ENCODE results near the gene CACNB2. TPM values are rescaled to one million over a fixed set of nuclear protein-coding genes. Genes with fewer than 3 reads are reported as not detected.

The CACNB2 gene
- total and polyA plus RNA-seq, 10 of the 15 experiments (the other 5 are each of a cell fraction or from before 2014, with no cell fraction given): 0.62 to 8.1 (median 1.2) TPM

DNA sequence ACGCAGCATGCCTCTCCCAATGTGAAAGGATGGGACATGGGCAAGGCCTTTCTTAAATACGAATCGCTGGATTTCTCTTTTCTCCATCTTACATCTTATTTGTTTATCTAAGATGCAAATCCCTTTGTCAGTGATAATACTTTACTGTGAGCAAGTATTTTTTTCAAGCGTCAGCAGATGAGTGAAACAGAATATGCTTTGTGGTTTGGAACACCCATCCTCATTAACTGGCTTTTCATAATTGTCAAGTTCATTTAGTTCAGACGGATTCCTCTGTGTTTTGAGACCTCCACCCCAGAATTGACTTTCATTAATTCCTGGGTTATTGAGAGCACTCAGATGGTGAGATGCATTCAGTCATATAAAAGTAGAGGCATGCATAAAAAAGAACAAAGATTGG lies 361.4 kb downstream of the CACNB2 start:
- no TSS peak for BruUV-seq (replicated peaks)
- WGBS (ENCODE audit: insufficient coverage, insufficient replicate concordance, low lambda C conversion rate, missing lambda C conversion rate): 76% methylated on average over 5 of the region's 5 CpGs
- Histone ChIP-seq H4K20me1 (ENCODE audit: control insufficient read depth, insufficient read depth) (no peaks in the 10 kb centered on the region), H3K4me1 (ENCODE audit: control insufficient read depth, insufficient read depth, low read length) (peaks cover 3% of the 10 kb centered on the region; the same call in 1 of the 2 replicates), H2AFZ (ENCODE audit: control insufficient read depth, low read depth, low read length) (peak overlapping the region; percentile 7; the same call in 1 of the 2 replicates), H3K27ac (ENCODE audit: control insufficient read depth, insufficient read depth) (no peak overlapping the region), H3K4me2 (ENCODE audit: control insufficient read depth, insufficient read depth) (peak overlapping the region; percentile 59; the same call in 1 of the 2 replicates), H3K27me3 (replicated peaks in 1 of 2; ENCODE audit: control insufficient read depth in 2 of 2, insufficient read depth in 2 of 2, low read length in 1 of 2) (no peaks in the 10 kb centered on the region), H3K4me3 (no peak overlapping the region), H3K79me2 (ENCODE audit: control insufficient read depth, insufficient read depth, low read length) (no peaks in the 10 kb centered on the region), H3K36me3 (ENCODE audit: control insufficient read depth in 2 of 2, insufficient read depth in 2 of 2, low read length in 1 of 2) (no peaks in the 10 kb centered on the region), H3K9me3 (replicated peaks; ENCODE audit: control insufficient read depth, insufficient read depth, low read length) (no peaks in the 10 kb centered on the region), H3K9ac (ENCODE audit: control insufficient read depth, insufficient read depth, low read length) (no peak overlapping the region)
- SMC1A ChIA-PET (ENCODE audit: uncharacterized antibody, unreplicated experiment): interaction anchor here (0.7 to 5.0 kb wide), 18 partner anchors 11 to 185 kb away, joined by 3 to 21 read pairs (median 3); no protein-coding TSS in a partner anchor
- in situ Hi-C loops (cut with MboI): no loop called here
- RAD21 ChIA-PET (ENCODE audit: unreplicated experiment): interaction anchor here (0.7 to 3.6 kb wide), 9 partner anchors 30 to 189 kb away, joined by 3 to 11 read pairs (median 3); no protein-coding TSS in a partner anchor
- no peak for DNase-seq (ENCODE audit: low read depth, low spot score)
- POLR2A ChIA-PET: interaction anchor here (0.6 to 1.0 kb wide), 4 partner anchors 14 to 75 kb away, joined by 3 to 4 read pairs (median 3); no protein-coding TSS in a partner anchor
- TF ChIP-seq NR2F1 (conservative IDR thresholded peaks at IDR 0.05) (peak; percentile 48; the same call in 1 of the 2 replicates), SMARCA5 (IDR thresholded peaks at IDR 0.05) (0 out of 2 replicates have a peak, but pooled peaks have one; percentile 2), IKZF2 (IDR thresholded peaks at IDR 0.05) (0 out of 4 replicates have a peak, but pooled peaks of 1 of the 2 experiments have one; percentile 12), ESRRA (IDR thresholded peaks at IDR 0.05; ENCODE audit: low read length) (no peak), CHD2 (IDR thresholded peaks at IDR 0.05; ENCODE audit: borderline replicate concordance, low read depth, low read length) (0 out of 2 replicates have a peak, but pooled peaks have one; percentile 12), ZNF24 (IDR thresholded peaks at IDR 0.05) (peak; percentile 79), MTA2 (IDR thresholded peaks at IDR 0.05; ENCODE audit: low read depth) (peak; percentile 82), SUPT20H (IDR thresholded peaks at IDR 0.05; ENCODE audit: borderline replicate concordance, control insufficient read depth, low read depth, low read length) (no peak)
- CTCF ChIA-PET: interaction anchor here (0.6 to 0.9 kb wide), 3 partner anchors 27 to 512 kb away, joined by 3 to 4 read pairs (median 3); no protein-coding TSS in a partner anchor
- ATAC-seq: peak; percentile 52
- intact Hi-C loops (cut with micrococcal nuclease; ENCODE audit: unreplicated experiment): no loop called here
- FAIRE-seq: no peak

Measured in GM12878 (cell line).